Fibroblast of villous mesenchyme (primary cell): ENCODE results near the gene CFL2. TPM values are rescaled to one million over a fixed set of nuclear protein-coding genes. Genes with fewer than 3 reads are reported as not detected.
A peak's percentile ranks its signal among the peaks of the same experiment; 100 is the strongest.

Source experiments
- DNase-seq: peaks from one replicate; pipeline ENCODE4 v3.0.0-alpha.2; 2010; ENCODE audit warnings: low read depth
- H3K4me3 ChIP-seq: 2 replicates; pipeline ENCODE4 v1.5.1; 2011; ENCODE audit warnings: low read depth, mild to moderate bottlenecking, low read length
- CTCF ChIP-seq: IDR thresholded peaks from 2 replicates; pipeline ENCODE4 v1.5.1; 2012; ENCODE audit warnings: low read depth, mild to moderate bottlenecking, low read length; ENCODE audit not compliant: insufficient read depth
- total RNA-seq: library from RNA; depleted of rRNA; stranded (reverse); fragments of >200 nt; gene quantifications from 2 replicates; pipeline ENCODE4 v1.2.3, GENCODE V29; 2012

Gene CFL2
- total RNA-seq, 1 donor: 173 TPM

GRCh38 chr14:34722723-34723545 is 8.5 kb upstream of the CFL2 start:
- DNase-seq: peak; percentile 69
- peak; percentile 85 for TF ChIP-seq CTCF

GRCh38 chr14:34721129-34721528 is 6.7 kb upstream of the CFL2 start:
- TF ChIP-seq CTCF: no peak

More at GRCh38 chr14:34722723-34723545, 8.5 kb upstream of the CFL2 start:
- no peak overlapping the region for H3K4me3 ChIP-seq

GRCh38 chr14:34718750-34719304 is 4.4 kb upstream of the CFL2 start:
- TF ChIP-seq CTCF: no peak
- no peak for DNase-seq
- no peak overlapping the region for H3K4me3 ChIP-seq

More at GRCh38 chr14:34721129-34721528, 6.7 kb upstream of the CFL2 start:
- no peak for DNase-seq
- no peak overlapping the region for H3K4me3 ChIP-seq

GRCh38 chr14:34715127-34715863 is 902 bp upstream of the CFL2 start:
- DNase-seq: peak; percentile 23
- peak overlapping the region; percentile 86 for H3K4me3 ChIP-seq
- no peak for TF ChIP-seq CTCF

- no peak for TF ChIP-seq CTCF
- DNase-seq: peak; percentile 77
- H3K4me3 ChIP-seq: peak overlapping the region; percentile 86
Measured at GRCh38 chr14:34713681-34714319, 593 bp downstream of the CFL2 start.

GRCh38 chr14:34713122-34713680 is 1.2 kb downstream of the CFL2 start:
- peak overlapping the region; percentile 86 for H3K4me3 ChIP-seq
- TF ChIP-seq CTCF: no peak
- DNase-seq: no peak
